HepG2 (cell line): ENCODE results near the gene KIF22. TPM values are rescaled to one million over a fixed set of nuclear protein-coding genes. Genes with fewer than 3 reads are reported as not detected.

Source experiments
- EEA1 ChIP-seq: sonication (generic); formaldehyde crosslinking; IDR thresholded peaks from 2 replicates; pipeline ENCODE4 v1.5.1; 2020; ENCODE audit warnings: mild to moderate bottlenecking, missing genetic modification reagents, borderline replicate concordance
- NFE2L1 ChIP-seq: sonication (generic); formaldehyde crosslinking; IDR thresholded peaks from 2 replicates; pipeline ENCODE4 v1.4.0; 2020; ENCODE audit warnings: missing genetic modification reagents, mild to moderate bottlenecking, borderline replicate concordance
- TMF1 ChIP-seq: sonication (generic); formaldehyde crosslinking; IDR thresholded peaks from 2 replicates; pipeline ENCODE4 v1.8.1; 2022; ENCODE audit warnings: low read depth, missing genetic modification reagents
- ZNF615 ChIP-seq: sonication (generic); formaldehyde crosslinking; IDR thresholded peaks from 2 replicates; pipeline ENCODE4 v1.5.0; 2020; ENCODE audit warnings: mild to moderate bottlenecking, missing genetic modification reagents, borderline replicate concordance
- ZNF713 ChIP-seq: sonication (generic); formaldehyde crosslinking; IDR thresholded peaks from 2 replicates; pipeline ENCODE4 v1.4.0; 2020; ENCODE audit warnings: mild to moderate bottlenecking, missing genetic modification reagents
- polyA plus RNA-seq, 8 experiments: library from polyadenylated mRNA; depleted of rRNA in 3 of 8; stranded (reverse) in 7 of 8; unstranded in 1 of 8; fragments of >200 nt; fragmentation: Illumina TruSeq in 4 of 8; extraction: Trizol in 4 of 8; gene quantifications; 2 replicates each; pipeline versions ENCODE4 v1.2.1 to v1.2.3, GENCODE V29; 2011 to 2016; ENCODE audit warnings: low read depth in 4 of 8, missing spikeins in 1 of 8, mixed read lengths in 1 of 8; ENCODE audit not compliant: insufficient read depth in 1 of 8
- total RNA-seq, 5 experiments: library from RNA; depleted of rRNA; stranded (reverse); fragments of >200 nt; fragmentation: Illumina TruSeq; extraction: Trizol; gene quantifications; 2 replicates each; pipeline ENCODE4 v1.2.3, GENCODE V29; 2016; ENCODE audit warnings: low read depth in 1 of 5
- TF ChIP-seq, protein P1 (sequence below): sonication (generic); formaldehyde crosslinking; IDR thresholded peaks from 2 replicates; pipeline ENCODE4 v1.4.0; 2020; ENCODE audit warnings: missing genetic modification reagents
- TF ChIP-seq, protein P2 (sequence below): sonication (generic); formaldehyde crosslinking; IDR thresholded peaks from 2 replicates; pipeline ENCODE4 v1.4.0; 2020; ENCODE audit warnings: mild to moderate bottlenecking, low read depth, missing genetic modification reagents
- TF ChIP-seq, protein P3 (sequence below): sonication (generic); IDR thresholded peaks from 2 replicates; pipeline ENCODE4 v1.6.1; 2016; ENCODE audit warnings: low read depth, borderline replicate concordance
- TF ChIP-seq, protein P4 (sequence below): sonication (generic); formaldehyde crosslinking; IDR thresholded peaks from 2 replicates; pipeline ENCODE4 v1.5.0; 2020; ENCODE audit warnings: missing genetic modification reagents, mild to moderate bottlenecking, borderline replicate concordance
- TF ChIP-seq, protein P5 (sequence below): sonication (generic); formaldehyde crosslinking; conservative IDR thresholded peaks from 2 replicates; pipeline ENCODE4 v1.4.0; 2020; ENCODE audit warnings: mild to moderate bottlenecking, missing genetic modification reagents, moderate library complexity
- TF ChIP-seq, protein P6 (sequence below): fragments of 450-650 bp; IDR thresholded peaks from 2 replicates; pipeline ENCODE4 v1.6.1; 2017; ENCODE audit warnings: mild to moderate bottlenecking
- TF ChIP-seq, protein P7 (sequence below): sonication (generic); formaldehyde crosslinking; IDR thresholded peaks from 2 replicates; pipeline ENCODE4 v1.4.0; 2020; ENCODE audit warnings: missing genetic modification reagents

Gene KIF22
- total and polyA plus RNA-seq, 2 of the 13 experiments (the other 11 are each of a cell fraction or from before 2014, with no cell fraction given) = 95.8 to 118 TPM

DNA sequence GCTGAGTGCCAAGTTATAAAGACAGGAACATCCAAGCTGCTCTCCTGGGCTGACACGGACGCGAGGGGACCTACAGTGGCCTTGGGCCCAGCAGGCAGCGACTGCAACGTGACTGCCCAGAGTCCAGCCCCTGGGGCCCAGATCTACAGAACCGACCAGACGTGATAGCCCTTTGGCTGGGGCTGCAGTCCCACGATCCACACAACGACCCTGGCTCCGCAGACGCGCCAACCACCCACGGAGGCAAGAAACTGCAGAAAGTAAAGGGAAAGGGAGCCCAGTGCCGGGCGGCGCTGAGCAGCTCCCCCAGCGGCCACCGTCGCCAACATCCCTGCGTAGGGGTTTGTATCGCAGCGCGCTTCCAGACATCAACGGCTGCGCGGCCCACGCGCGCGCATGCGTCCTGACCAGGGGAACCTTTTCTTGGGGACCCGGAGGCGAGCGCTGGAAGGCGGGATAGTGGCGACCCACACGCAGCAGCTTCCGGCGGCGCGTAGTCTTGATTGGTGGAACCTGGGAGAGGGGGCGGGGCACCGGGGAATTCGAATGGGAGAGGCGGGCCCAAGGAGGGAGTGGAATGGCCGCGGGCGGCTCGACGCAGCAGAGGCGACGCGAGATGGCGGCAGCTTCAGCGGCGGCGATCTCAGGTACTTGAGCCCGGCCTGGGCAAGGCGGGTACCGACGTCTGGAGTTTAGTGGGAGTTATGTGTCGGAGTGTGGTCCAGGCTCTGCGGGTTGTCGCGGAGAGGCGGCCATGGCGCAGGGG lies at the start of gene KIF22 (continued):
- TF ChIP-seq, protein P1, sequence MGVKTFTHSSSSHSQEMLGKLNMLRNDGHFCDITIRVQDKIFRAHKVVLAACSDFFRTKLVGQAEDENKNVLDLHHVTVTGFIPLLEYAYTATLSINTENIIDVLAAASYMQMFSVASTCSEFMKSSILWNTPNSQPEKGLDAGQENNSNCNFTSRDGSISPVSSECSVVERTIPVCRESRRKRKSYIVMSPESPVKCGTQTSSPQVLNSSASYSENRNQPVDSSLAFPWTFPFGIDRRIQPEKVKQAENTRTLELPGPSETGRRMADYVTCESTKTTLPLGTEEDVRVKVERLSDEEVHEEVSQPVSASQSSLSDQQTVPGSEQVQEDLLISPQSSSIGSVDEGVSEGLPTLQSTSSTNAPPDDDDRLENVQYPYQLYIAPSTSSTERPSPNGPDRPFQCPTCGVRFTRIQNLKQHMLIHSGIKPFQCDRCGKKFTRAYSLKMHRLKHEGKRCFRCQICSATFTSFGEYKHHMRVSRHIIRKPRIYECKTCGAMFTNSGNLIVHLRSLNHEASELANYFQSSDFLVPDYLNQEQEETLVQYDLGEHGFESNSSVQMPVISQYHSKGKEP (CRISPR knock-in tag) = 0 out of 2 replicates have a peak, but pooled peaks have one; percentile 26
- TF ChIP-seq, protein P2, sequence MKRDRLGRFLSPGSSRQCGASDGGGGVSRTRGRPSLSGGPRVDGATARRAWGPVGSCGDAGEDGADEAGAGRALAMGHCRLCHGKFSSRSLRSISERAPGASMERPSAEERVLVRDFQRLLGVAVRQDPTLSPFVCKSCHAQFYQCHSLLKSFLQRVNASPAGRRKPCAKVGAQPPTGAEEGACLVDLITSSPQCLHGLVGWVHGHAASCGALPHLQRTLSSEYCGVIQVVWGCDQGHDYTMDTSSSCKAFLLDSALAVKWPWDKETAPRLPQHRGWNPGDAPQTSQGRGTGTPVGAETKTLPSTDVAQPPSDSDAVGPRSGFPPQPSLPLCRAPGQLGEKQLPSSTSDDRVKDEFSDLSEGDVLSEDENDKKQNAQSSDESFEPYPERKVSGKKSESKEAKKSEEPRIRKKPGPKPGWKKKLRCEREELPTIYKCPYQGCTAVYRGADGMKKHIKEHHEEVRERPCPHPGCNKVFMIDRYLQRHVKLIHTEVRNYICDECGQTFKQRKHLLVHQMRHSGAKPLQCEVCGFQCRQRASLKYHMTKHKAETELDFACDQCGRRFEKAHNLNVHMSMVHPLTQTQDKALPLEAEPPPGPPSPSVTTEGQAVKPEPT (CRISPR knock-in tag) = peak; percentile 79; the same call in 1 of the 2 replicates
- TF ChIP-seq ZNF615 (CRISPR knock-in tag) = peak; percentile 88; the same call in 1 of the 2 replicates
- no peak for TF ChIP-seq EEA1
- TF ChIP-seq, protein P3, sequence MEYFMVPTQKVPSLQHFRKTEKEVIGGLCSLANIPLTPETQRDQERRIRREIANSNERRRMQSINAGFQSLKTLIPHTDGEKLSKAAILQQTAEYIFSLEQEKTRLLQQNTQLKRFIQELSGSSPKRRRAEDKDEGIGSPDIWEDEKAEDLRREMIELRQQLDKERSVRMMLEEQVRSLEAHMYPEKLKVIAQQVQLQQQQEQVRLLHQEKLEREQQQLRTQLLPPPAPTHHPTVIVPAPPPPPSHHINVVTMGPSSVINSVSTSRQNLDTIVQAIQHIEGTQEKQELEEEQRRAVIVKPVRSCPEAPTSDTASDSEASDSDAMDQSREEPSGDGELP = no peak
- no peak for TF ChIP-seq ZNF713 (CRISPR knock-in tag)
- TF ChIP-seq, protein P4, sequence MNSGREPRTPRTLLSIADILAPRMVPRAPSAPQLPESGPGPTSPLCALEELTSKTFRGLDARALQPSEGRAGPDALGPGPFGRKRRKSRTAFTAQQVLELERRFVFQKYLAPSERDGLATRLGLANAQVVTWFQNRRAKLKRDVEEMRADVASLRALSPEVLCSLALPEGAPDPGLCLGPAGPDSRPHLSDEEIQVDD (CRISPR knock-in tag) = no peak
- TF ChIP-seq NFE2L1 (CRISPR knock-in tag) = peak; percentile 84
- TF ChIP-seq, protein P5, sequence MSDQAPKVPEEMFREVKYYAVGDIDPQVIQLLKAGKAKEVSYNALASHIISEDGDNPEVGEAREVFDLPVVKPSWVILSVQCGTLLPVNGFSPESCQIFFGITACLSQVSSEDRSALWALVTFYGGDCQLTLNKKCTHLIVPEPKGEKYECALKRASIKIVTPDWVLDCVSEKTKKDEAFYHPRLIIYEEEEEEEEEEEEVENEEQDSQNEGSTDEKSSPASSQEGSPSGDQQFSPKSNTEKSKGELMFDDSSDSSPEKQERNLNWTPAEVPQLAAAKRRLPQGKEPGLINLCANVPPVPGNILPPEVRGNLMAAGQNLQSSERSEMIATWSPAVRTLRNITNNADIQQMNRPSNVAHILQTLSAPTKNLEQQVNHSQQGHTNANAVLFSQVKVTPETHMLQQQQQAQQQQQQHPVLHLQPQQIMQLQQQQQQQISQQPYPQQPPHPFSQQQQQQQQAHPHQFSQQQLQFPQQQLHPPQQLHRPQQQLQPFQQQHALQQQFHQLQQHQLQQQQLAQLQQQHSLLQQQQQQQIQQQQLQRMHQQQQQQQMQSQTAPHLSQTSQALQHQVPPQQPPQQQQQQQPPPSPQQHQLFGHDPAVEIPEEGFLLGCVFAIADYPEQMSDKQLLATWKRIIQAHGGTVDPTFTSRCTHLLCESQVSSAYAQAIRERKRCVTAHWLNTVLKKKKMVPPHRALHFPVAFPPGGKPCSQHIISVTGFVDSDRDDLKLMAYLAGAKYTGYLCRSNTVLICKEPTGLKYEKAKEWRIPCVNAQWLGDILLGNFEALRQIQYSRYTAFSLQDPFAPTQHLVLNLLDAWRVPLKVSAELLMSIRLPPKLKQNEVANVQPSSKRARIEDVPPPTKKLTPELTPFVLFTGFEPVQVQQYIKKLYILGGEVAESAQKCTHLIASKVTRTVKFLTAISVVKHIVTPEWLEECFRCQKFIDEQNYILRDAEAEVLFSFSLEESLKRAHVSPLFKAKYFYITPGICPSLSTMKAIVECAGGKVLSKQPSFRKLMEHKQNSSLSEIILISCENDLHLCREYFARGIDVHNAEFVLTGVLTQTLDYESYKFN = peak; percentile 58
- TF ChIP-seq TMF1 = no peak; the same call in 1 of the 2 replicates
- TF ChIP-seq, protein P6, sequence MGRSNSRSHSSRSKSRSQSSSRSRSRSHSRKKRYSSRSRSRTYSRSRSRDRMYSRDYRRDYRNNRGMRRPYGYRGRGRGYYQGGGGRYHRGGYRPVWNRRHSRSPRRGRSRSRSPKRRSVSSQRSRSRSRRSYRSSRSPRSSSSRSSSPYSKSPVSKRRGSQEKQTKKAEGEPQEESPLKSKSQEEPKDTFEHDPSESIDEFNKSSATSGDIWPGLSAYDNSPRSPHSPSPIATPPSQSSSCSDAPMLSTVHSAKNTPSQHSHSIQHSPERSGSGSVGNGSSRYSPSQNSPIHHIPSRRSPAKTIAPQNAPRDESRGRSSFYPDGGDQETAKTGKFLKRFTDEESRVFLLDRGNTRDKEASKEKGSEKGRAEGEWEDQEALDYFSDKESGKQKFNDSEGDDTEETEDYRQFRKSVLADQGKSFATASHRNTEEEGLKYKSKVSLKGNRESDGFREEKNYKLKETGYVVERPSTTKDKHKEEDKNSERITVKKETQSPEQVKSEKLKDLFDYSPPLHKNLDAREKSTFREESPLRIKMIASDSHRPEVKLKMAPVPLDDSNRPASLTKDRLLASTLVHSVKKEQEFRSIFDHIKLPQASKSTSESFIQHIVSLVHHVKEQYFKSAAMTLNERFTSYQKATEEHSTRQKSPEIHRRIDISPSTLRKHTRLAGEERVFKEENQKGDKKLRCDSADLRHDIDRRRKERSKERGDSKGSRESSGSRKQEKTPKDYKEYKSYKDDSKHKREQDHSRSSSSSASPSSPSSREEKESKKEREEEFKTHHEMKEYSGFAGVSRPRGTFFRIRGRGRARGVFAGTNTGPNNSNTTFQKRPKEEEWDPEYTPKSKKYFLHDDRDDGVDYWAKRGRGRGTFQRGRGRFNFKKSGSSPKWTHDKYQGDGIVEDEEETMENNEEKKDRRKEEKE = no peak
- TF ChIP-seq, protein P7, sequence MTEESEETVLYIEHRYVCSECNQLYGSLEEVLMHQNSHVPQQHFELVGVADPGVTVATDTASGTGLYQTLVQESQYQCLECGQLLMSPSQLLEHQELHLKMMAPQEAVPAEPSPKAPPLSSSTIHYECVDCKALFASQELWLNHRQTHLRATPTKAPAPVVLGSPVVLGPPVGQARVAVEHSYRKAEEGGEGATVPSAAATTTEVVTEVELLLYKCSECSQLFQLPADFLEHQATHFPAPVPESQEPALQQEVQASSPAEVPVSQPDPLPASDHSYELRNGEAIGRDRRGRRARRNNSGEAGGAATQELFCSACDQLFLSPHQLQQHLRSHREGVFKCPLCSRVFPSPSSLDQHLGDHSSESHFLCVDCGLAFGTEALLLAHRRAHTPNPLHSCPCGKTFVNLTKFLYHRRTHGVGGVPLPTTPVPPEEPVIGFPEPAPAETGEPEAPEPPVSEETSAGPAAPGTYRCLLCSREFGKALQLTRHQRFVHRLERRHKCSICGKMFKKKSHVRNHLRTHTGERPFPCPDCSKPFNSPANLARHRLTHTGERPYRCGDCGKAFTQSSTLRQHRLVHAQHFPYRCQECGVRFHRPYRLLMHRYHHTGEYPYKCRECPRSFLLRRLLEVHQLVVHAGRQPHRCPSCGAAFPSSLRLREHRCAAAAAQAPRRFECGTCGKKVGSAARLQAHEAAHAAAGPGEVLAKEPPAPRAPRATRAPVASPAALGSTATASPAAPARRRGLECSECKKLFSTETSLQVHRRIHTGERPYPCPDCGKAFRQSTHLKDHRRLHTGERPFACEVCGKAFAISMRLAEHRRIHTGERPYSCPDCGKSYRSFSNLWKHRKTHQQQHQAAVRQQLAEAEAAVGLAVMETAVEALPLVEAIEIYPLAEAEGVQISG (CRISPR knock-in tag) = peak; percentile 85
